A673 (cell line): ENCODE results near the gene TAPBP.

Experiments
- EZH2 ChIP-seq: fragments of 200-600 bp; sonication (generic); IDR thresholded peaks from 2 replicates; pipeline ENCODE4 v1.6.1; 2017; ENCODE audit warnings: borderline replicate concordance, low read depth, mild to moderate bottlenecking, mixed read lengths, antibody characterized with exemption, low read length; ENCODE audit not compliant: poor library complexity, severe bottlenecking
- TF ChIP-seq, protein P1 (sequence below): fragments of 300-800, 200-600 bp; sonication (generic); conservative IDR thresholded peaks from 2 replicates; pipeline ENCODE4 v1.5.1; 2017; ENCODE audit warnings: low read depth, mild to moderate bottlenecking, antibody characterized with exemption, low read length, moderate library complexity, mixed read lengths

DNA sequence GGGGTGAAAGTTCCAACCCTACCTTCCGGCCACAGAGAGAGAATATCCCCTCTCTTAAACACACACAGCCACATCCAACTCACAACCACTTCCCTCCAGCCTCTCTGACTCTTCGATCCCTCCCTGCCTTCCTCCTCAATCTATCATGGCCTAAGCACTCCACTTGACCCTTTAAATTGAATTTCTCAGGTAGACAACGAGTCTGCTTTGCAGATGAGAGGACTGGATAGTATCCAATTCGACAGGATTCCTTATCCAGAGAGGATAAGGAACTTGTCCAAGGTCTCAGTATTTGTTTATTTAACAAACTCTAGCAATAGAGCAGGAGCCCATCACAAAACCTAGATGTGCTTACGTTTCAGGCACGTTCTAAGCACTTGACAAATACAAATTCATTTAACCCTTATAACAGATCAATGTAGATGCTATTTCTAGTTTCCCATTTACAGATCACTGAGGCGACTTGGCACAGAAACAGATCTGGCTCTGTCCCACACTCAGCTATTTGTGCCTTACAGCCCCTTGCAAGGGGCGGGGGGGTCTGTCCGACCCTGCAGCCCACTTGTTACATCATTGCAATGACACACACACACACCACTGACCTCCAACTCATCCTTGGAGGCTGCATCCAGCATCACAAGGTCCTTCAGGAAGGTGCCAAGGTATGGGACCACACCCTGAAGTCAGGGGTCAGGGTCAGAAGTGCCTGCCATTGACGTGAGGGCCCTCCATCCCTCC, 19.6 kb downstream of the TAPBP start:
- TF ChIP-seq, protein P1, sequence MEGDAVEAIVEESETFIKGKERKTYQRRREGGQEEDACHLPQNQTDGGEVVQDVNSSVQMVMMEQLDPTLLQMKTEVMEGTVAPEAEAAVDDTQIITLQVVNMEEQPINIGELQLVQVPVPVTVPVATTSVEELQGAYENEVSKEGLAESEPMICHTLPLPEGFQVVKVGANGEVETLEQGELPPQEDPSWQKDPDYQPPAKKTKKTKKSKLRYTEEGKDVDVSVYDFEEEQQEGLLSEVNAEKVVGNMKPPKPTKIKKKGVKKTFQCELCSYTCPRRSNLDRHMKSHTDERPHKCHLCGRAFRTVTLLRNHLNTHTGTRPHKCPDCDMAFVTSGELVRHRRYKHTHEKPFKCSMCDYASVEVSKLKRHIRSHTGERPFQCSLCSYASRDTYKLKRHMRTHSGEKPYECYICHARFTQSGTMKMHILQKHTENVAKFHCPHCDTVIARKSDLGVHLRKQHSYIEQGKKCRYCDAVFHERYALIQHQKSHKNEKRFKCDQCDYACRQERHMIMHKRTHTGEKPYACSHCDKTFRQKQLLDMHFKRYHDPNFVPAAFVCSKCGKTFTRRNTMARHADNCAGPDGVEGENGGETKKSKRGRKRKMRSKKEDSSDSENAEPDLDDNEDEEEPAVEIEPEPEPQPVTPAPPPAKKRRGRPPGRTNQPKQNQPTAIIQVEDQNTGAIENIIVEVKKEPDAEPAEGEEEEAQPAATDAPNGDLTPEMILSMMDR = no peak
- no peak for TF ChIP-seq EZH2
